GM23338 (cell line): ENCODE measurements around the gene SLC39A11.

Experiments used
- CREB1 ChIP-seq: fragments of 250-450 bp; sonication (Bioruptor Pico); IDR thresholded peaks from 2 replicates; pipeline ENCODE4 v1.5.0; 2020; ENCODE audit warnings: low read depth, mild to moderate bottlenecking, moderate library complexity
- EZH2 ChIP-seq: fragments of 200-600 bp; sonication (generic); IDR thresholded peaks from one replicate; pipeline ENCODE4 v1.8.0; 2017; ENCODE audit warnings: antibody characterized with exemption, mild to moderate bottlenecking, low read depth; ENCODE audit not compliant: unreplicated experiment
- EZH2phosphoT487 ChIP-seq: fragments of 200-600 bp; sonication (generic); IDR thresholded peaks from one replicate; pipeline ENCODE4 v1.8.1; 2018; ENCODE audit warnings: antibody characterized with exemption; ENCODE audit not compliant: unreplicated experiment
- JUNB ChIP-seq: IDR thresholded peaks from one replicate; pipeline ENCODE4 v1.6.1; 2016; ENCODE audit warnings: antibody characterized with exemption; ENCODE audit not compliant: unreplicated experiment
- POLR2AphosphoS5 ChIP-seq: IDR thresholded peaks from 2 replicates; pipeline ENCODE4 v1.6.1; 2016; ENCODE audit warnings: antibody characterized with exemption, low read depth
- STAT1 ChIP-seq: IDR thresholded peaks from one replicate; pipeline ENCODE4 v1.6.1; 2016; ENCODE audit warnings: antibody characterized with exemption; ENCODE audit not compliant: unreplicated experiment
- ZNF331 ChIP-seq: fragments of 250-450 bp; sonication (Bioruptor Pico); IDR thresholded peaks from 2 replicates; pipeline ENCODE4 v1.5.0; 2020; ENCODE audit warnings: low read depth, mild to moderate bottlenecking, moderate library complexity
- TF ChIP-seq, protein P1 (sequence below), 2 experiments: fragments of 200-600 bp in 1 of 2; sonication (generic) in 1 of 2; conservative IDR thresholded peaks; 2 replicates each; pipeline versions ENCODE4 v1.5.1 to v1.6.1; 2016 to 2017; ENCODE audit warnings: antibody characterized with exemption in 2 of 2, low read depth in 2 of 2, mild to moderate bottlenecking in 2 of 2, moderate library complexity in 1 of 2
- TF ChIP-seq, protein P2 (sequence below): IDR thresholded peaks from 2 replicates; pipeline ENCODE4 v1.6.1; 2016; ENCODE audit warnings: antibody characterized with exemption
- TF ChIP-seq, protein P3 (sequence below): IDR thresholded peaks from one replicate; pipeline ENCODE4 v1.6.1; 2018; ENCODE audit warnings: antibody characterized with exemption; ENCODE audit not compliant: unreplicated experiment
- TF ChIP-seq, protein P4 (sequence below): fragments of 250-450 bp; sonication (Bioruptor Pico); IDR thresholded peaks from 2 replicates; pipeline ENCODE4 v1.5.0; 2020; ENCODE audit warnings: mild to moderate bottlenecking, moderate library complexity

DNA sequence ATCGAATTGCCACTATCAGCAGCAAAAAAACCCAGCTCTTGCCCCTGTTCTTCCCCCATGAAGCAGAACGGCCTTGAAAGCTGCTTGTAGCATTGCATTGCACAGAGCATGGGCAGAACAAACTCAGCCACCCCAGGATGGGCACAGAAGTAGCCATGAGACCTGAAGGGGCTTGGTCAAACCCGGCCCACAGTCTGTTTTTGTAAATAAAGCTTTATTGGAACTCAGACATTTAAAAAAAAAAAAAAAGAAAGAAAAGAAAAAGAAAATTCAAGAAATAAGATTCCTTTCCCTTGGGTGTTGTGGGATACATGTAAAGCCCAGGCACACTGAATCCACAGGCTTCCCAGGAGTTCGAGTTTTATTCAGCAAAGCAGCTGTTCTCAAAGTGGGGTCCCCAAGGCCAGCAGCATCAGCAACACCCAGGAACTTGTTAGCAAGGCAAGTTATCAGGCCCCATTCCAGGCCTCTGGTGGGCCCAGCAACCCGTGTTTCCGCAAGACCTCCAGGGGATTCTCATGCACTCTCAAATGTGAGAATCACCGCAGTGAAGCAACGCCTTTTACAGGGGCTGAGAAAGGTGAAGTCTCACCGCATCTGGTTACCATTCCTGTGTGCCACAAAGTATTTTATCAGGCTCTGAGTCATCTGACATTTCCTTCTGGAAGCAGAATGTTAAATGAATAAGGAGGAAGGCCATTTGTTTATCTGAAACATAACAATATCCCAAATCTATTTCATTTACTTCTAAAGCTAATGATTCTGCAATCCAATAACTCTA, 108.2 kb downstream of the SLC39A11 start:
- TF ChIP-seq, protein P1, sequence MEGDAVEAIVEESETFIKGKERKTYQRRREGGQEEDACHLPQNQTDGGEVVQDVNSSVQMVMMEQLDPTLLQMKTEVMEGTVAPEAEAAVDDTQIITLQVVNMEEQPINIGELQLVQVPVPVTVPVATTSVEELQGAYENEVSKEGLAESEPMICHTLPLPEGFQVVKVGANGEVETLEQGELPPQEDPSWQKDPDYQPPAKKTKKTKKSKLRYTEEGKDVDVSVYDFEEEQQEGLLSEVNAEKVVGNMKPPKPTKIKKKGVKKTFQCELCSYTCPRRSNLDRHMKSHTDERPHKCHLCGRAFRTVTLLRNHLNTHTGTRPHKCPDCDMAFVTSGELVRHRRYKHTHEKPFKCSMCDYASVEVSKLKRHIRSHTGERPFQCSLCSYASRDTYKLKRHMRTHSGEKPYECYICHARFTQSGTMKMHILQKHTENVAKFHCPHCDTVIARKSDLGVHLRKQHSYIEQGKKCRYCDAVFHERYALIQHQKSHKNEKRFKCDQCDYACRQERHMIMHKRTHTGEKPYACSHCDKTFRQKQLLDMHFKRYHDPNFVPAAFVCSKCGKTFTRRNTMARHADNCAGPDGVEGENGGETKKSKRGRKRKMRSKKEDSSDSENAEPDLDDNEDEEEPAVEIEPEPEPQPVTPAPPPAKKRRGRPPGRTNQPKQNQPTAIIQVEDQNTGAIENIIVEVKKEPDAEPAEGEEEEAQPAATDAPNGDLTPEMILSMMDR (conservative IDR thresholded peaks at IDR 0.05; ENCODE audit: low read depth in 2 of 2): no peak
- TF ChIP-seq CREB1 (CRISPR knock-in tag): no peak
- no peak for TF ChIP-seq JUNB
- TF ChIP-seq, protein P2, sequence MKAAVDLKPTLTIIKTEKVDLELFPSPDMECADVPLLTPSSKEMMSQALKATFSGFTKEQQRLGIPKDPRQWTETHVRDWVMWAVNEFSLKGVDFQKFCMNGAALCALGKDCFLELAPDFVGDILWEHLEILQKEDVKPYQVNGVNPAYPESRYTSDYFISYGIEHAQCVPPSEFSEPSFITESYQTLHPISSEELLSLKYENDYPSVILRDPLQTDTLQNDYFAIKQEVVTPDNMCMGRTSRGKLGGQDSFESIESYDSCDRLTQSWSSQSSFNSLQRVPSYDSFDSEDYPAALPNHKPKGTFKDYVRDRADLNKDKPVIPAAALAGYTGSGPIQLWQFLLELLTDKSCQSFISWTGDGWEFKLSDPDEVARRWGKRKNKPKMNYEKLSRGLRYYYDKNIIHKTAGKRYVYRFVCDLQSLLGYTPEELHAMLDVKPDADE: no peak
- TF ChIP-seq, protein P3, sequence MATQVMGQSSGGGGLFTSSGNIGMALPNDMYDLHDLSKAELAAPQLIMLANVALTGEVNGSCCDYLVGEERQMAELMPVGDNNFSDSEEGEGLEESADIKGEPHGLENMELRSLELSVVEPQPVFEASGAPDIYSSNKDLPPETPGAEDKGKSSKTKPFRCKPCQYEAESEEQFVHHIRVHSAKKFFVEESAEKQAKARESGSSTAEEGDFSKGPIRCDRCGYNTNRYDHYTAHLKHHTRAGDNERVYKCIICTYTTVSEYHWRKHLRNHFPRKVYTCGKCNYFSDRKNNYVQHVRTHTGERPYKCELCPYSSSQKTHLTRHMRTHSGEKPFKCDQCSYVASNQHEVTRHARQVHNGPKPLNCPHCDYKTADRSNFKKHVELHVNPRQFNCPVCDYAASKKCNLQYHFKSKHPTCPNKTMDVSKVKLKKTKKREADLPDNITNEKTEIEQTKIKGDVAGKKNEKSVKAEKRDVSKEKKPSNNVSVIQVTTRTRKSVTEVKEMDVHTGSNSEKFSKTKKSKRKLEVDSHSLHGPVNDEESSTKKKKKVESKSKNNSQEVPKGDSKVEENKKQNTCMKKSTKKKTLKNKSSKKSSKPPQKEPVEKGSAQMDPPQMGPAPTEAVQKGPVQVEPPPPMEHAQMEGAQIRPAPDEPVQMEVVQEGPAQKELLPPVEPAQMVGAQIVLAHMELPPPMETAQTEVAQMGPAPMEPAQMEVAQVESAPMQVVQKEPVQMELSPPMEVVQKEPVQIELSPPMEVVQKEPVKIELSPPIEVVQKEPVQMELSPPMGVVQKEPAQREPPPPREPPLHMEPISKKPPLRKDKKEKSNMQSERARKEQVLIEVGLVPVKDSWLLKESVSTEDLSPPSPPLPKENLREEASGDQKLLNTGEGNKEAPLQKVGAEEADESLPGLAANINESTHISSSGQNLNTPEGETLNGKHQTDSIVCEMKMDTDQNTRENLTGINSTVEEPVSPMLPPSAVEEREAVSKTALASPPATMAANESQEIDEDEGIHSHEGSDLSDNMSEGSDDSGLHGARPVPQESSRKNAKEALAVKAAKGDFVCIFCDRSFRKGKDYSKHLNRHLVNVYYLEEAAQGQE: no peak
- no peak for TF ChIP-seq ZNF331 (CRISPR knock-in tag)
- TF ChIP-seq STAT1: no peak
- TF ChIP-seq EZH2: no peak
- TF ChIP-seq POLR2AphosphoS5: no peak
- no peak for TF ChIP-seq EZH2phosphoT487
- TF ChIP-seq, protein P4, sequence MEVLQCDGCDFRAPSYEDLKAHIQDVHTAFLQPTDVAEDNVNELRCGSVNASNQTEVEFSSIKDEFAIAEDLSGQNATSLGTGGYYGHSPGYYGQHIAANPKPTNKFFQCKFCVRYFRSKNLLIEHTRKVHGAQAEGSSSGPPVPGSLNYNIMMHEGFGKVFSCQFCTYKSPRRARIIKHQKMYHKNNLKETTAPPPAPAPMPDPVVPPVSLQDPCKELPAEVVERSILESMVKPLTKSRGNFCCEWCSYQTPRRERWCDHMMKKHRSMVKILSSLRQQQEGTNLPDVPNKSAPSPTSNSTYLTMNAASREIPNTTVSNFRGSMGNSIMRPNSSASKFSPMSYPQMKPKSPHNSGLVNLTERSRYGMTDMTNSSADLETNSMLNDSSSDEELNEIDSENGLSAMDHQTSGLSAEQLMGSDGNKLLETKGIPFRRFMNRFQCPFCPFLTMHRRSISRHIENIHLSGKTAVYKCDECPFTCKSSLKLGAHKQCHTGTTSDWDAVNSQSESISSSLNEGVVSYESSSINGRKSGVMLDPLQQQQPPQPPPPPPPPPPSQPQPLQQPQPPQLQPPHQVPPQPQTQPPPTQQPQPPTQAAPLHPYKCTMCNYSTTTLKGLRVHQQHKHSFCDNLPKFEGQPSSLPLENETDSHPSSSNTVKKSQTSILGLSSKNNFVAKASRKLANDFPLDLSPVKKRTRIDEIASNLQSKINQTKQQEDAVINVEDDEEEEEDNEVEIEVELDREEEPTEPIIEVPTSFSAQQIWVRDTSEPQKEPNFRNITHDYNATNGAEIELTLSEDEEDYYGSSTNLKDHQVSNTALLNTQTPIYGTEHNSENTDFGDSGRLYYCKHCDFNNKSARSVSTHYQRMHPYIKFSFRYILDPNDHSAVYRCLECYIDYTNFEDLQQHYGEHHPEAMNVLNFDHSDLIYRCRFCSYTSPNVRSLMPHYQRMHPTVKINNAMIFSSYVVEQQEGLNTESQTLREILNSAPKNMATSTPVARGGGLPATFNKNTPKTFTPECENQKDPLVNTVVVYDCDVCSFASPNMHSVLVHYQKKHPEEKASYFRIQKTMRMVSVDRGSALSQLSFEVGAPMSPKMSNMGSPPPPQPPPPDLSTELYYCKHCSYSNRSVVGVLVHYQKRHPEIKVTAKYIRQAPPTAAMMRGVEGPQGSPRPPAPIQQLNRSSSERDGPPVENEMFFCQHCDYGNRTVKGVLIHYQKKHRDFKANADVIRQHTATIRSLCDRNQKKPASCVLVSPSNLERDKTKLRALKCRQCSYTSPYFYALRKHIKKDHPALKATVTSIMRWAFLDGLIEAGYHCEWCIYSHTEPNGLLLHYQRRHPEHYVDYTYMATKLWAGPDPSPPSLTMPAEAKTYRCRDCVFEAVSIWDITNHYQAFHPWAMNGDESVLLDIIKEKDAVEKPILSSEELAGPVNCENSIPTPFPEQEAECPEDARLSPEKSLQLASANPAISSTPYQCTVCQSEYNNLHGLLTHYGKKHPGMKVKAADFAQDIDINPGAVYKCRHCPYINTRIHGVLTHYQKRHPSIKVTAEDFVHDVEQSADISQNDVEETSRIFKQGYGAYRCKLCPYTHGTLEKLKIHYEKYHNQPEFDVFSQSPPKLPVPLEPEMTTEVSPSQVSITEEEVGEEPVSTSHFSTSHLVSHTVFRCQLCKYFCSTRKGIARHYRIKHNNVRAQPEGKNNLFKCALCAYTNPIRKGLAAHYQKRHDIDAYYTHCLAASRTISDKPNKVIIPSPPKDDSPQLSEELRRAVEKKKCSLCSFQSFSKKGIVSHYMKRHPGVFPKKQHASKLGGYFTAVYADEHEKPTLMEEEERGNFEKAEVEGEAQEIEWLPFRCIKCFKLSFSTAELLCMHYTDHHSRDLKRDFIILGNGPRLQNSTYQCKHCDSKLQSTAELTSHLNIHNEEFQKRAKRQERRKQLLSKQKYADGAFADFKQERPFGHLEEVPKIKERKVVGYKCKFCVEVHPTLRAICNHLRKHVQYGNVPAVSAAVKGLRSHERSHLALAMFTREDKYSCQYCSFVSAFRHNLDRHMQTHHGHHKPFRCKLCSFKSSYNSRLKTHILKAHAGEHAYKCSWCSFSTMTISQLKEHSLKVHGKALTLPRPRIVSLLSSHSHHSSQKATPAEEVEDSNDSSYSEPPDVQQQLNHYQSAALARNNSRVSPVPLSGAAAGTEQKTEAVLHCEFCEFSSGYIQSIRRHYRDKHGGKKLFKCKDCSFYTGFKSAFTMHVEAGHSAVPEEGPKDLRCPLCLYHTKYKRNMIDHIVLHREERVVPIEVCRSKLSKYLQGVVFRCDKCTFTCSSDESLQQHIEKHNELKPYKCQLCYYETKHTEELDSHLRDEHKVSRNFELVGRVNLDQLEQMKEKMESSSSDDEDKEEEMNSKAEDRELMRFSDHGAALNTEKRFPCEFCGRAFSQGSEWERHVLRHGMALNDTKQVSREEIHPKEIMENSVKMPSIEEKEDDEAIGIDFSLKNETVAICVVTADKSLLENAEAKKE (CRISPR knock-in tag): no peak
